ENCODE measurements around the gene DBNDD1. TPM values are rescaled to one million over a fixed set of nuclear protein-coding genes. Genes with fewer than 3 reads are reported as not detected.
A peak's percentile ranks its signal among the peaks of the same experiment; 100 is the strongest.

Gene DBNDD1
- total RNA-seq, 1 donor from 2014 or later = 77.8 TPM

DNA sequence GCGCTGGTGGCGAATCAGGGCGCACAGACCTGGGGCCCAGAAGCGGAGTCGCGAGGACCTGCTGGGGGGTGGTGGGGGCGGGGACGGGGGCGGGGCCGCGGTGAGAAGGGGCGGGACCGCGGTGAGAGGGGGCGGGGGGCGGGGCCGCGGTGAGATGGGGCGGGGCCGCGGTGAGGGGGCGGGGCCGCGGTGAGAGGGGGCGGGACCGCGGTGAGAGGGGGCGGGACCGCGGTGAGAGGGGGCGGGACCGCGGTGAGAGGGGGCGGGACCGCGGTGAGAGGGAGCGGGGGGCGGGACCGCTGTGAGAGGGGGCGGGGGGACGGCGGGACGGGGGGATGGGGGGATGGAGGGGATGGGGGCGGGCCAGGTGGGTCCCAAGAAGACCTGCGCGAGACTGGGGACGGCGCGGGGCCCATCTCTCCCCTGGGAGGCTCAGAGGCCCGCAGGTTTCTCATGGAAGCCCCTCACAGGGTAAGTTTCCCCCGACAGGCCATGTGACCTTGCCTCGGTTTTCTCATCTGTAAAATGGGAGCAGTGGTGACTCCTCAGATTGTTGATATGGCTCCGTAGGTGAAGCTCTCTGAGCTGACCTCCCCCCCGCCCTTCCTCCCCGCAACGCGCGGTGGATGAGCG lies 28.6 kb upstream of the DBNDD1 start:
- peak overlapping the region; percentile 58 for H3K4me3 Mint-ChIP-seq (ENCODE audit: unreplicated experiment)
- TF ChIP-seq, protein P1, sequence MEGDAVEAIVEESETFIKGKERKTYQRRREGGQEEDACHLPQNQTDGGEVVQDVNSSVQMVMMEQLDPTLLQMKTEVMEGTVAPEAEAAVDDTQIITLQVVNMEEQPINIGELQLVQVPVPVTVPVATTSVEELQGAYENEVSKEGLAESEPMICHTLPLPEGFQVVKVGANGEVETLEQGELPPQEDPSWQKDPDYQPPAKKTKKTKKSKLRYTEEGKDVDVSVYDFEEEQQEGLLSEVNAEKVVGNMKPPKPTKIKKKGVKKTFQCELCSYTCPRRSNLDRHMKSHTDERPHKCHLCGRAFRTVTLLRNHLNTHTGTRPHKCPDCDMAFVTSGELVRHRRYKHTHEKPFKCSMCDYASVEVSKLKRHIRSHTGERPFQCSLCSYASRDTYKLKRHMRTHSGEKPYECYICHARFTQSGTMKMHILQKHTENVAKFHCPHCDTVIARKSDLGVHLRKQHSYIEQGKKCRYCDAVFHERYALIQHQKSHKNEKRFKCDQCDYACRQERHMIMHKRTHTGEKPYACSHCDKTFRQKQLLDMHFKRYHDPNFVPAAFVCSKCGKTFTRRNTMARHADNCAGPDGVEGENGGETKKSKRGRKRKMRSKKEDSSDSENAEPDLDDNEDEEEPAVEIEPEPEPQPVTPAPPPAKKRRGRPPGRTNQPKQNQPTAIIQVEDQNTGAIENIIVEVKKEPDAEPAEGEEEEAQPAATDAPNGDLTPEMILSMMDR (IDR thresholded peaks at IDR 0.05; ENCODE audit: partially characterized antibody, unreplicated experiment) = no peak

DNA sequence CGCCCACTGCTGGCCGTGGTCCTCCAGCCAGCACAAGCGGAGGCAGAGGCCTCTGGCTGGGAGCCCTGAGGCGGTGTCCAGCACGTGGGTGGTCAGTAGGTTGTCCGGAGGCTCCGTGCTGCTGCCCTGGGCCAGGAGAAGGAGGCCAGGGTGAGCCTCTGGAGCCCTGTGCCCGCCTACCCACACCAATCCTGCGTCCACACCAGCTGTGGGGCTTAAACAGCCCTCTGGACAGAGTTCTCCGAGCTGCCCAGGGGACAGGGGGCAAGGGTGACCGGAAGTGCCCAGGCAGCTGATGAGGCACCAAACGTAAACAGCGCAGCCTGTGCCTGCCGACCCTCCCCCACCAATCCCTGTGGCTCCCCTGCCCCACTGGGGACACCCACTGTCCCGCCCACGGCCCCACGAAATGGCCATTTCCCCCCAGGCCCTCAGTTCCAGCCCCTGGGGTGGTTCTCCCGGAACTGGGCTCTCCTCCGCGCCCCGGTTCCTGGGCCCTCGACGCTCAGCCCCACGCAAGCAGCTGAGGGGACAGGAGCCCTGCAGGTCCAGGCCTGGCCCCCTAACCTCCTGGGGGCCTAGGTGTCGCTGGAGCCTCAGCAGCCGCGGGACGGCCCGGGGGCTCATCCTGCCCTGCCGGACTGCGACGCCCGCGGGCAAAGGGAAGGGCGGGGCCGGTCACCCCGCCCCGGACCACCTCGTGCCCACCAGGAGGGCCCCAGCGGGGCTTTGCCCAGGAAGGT lies 27.9 kb upstream of the DBNDD1 start:
- Mint-ChIP-seq H3K4me1 (ENCODE audit: low read depth, unreplicated experiment) (no peaks in the 10 kb centered on the region), H3K36me3 (ENCODE audit: unreplicated experiment) (no peaks in the 10 kb centered on the region), H3K27ac (ENCODE audit: unreplicated experiment) (no peak overlapping the region), H3K27me3 (ENCODE audit: unreplicated experiment) (peaks cover 4% of the 10 kb centered on the region), H3K4me3 (ENCODE audit: unreplicated experiment) (peak overlapping the region; percentile 63), H3K9me3 (ENCODE audit: unreplicated experiment) (no peaks in the 10 kb centered on the region)
- TF ChIP-seq, protein P1 (IDR thresholded peaks at IDR 0.05; ENCODE audit: partially characterized antibody, unreplicated experiment) = no peak
- DNase-seq = no peak

More for the DNA sequence above, 28.6 kb upstream of the DBNDD1 start:
- Mint-ChIP-seq H3K36me3 (ENCODE audit: unreplicated experiment) (no peaks in the 10 kb centered on the region), H3K9me3 (ENCODE audit: unreplicated experiment) (no peaks in the 10 kb centered on the region), H3K4me1 (ENCODE audit: low read depth, unreplicated experiment) (no peaks in the 10 kb centered on the region), H3K27me3 (ENCODE audit: unreplicated experiment) (peaks cover 3% of the 10 kb centered on the region), H3K27ac (ENCODE audit: unreplicated experiment) (no peak overlapping the region)
- no peak for DNase-seq

DNA sequence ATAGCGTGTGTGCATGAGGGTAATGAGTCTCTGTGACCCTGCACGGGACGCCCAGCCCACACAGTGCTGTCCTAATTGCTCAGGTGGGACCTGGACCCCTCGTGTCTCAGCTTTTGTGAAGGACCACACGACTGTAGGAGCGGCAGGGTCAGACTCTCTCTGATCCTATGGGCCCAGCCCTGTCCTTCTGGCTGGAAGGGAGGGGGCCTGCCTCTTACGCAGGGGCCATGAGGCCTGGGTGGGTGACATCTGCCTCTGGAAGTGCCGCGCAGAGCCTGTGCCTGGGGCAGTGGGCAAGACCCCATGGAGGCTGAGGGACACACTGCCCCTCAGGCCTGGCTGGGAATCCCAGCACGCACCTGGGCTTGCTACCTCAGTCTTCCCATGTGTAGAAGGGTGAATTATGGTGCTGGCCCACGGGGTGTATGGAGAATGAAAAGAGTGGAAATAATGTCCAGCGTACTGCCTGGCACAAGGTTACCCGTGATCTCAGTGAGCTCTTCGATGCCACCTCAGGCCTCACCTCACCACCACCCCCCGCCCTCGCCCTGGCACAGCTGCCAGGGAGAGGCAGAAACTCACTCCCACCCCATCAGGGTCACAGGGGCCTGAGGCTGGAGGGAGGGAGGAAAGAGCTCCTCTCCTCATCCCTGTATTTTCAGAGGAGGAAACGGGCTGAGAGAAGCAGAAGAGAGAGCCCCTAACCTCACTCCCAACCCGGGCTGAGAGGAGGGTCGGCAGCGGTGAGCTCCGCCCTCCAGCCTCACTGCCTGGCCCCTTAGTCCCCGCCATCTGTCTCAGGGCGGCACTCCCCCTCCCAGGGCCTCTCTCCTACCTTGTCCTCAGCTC lies 27.1 kb upstream of the DBNDD1 start:
- H3K9me3 Mint-ChIP-seq (ENCODE audit: unreplicated experiment) = no peaks in the 10 kb centered on the region
- no peaks in the 10 kb centered on the region for H3K4me1 Mint-ChIP-seq (ENCODE audit: low read depth, unreplicated experiment)
- H3K4me3 Mint-ChIP-seq (ENCODE audit: unreplicated experiment) = peak overlapping the region; percentile 63
- H3K36me3 Mint-ChIP-seq (ENCODE audit: unreplicated experiment) = no peaks in the 10 kb centered on the region
- H3K27me3 Mint-ChIP-seq (ENCODE audit: unreplicated experiment) = peaks cover 5% of the 10 kb centered on the region
- TF ChIP-seq, protein P1 (IDR thresholded peaks at IDR 0.05; ENCODE audit: partially characterized antibody, unreplicated experiment) = no peak
- H3K27ac Mint-ChIP-seq (ENCODE audit: unreplicated experiment) = peak overlapping the region; percentile 38
- peak; percentile 88 for DNase-seq

DNA sequence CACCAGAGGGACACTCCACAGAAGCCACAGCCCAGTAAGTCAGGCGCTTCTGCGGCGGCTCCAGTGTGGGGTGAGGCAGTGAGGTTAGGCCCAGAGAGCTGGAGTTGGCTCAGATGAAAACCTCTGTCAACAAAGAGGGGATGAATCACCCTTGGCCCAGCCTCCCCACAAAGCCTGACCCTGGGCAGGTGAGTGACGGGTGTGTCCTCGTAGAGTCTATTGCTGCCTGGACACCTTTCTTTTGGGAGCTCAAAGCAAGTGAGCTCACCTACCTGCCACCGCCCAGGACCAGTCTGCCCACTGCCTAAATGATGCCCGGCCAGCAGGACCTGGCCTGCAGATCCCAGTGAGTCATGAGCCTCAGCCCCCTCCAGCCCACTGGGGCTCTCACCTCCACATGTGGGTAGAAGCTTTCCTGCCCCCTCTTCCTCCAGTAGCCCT lies 24.9 kb upstream of the DBNDD1 start:
- H3K27ac Mint-ChIP-seq (ENCODE audit: unreplicated experiment) = no peak overlapping the region
- H3K36me3 Mint-ChIP-seq (ENCODE audit: unreplicated experiment) = no peaks in the 10 kb centered on the region
- no peak for DNase-seq
- no peaks in the 10 kb centered on the region for H3K4me1 Mint-ChIP-seq (ENCODE audit: low read depth, unreplicated experiment)
- H3K9me3 Mint-ChIP-seq (ENCODE audit: unreplicated experiment) = peaks cover 2% of the 10 kb centered on the region
- H3K4me3 Mint-ChIP-seq (ENCODE audit: unreplicated experiment) = no peak overlapping the region
- TF ChIP-seq, protein P1 (IDR thresholded peaks at IDR 0.05; ENCODE audit: partially characterized antibody, unreplicated experiment) = no peak
- peaks cover 5% of the 10 kb centered on the region for H3K27me3 Mint-ChIP-seq (ENCODE audit: unreplicated experiment)
